ENCODE measurements around the gene PTPN21.

DNA sequence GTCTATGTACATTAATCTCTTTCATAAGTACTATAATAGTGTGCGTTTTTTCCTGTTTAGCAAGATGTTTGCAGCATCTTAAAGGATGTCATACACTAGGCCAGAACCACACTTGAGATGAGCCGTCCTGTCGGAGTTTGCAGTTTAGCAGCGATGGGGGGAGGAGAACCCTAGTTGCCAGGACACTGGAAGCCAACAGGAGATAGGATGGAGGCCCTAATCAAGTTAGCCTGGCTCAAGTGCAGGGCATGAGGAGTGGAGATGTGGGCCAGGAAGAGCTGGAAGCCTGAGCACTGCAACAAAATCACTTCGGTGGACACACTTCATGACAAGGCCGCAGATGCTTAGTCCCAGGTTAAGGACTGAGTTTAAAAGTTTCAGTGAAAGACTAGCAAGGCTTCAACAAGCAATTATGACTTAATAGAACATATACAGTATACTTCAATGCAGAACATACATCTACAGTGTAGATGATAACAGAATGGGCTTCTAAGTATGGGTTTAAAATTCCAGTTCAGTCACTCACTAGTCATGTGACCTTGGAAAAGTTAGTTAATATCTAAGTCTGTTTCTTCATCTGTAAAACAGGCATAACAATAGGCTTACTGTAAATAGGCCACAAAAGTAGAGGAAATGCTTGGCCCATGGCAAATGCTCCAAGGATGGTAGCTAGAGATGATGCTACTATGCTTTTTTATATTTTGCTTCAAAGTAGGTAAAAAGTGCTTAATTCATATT, 77.1 kb downstream of the PTPN21 start:
- no peak for TF ChIP-seq EP300 (IDR thresholded peaks at IDR 0.05)
- TF ChIP-seq, protein P1, sequence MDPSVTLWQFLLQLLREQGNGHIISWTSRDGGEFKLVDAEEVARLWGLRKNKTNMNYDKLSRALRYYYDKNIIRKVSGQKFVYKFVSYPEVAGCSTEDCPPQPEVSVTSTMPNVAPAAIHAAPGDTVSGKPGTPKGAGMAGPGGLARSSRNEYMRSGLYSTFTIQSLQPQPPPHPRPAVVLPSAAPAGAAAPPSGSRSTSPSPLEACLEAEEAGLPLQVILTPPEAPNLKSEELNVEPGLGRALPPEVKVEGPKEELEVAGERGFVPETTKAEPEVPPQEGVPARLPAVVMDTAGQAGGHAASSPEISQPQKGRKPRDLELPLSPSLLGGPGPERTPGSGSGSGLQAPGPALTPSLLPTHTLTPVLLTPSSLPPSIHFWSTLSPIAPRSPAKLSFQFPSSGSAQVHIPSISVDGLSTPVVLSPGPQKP (IDR thresholded peaks at IDR 0.05; ENCODE audit: low read depth, low read length) = no peak
- TF ChIP-seq NR3C1 (IDR thresholded peaks at IDR 0.05) = no peak
- TF ChIP-seq, protein P2, sequence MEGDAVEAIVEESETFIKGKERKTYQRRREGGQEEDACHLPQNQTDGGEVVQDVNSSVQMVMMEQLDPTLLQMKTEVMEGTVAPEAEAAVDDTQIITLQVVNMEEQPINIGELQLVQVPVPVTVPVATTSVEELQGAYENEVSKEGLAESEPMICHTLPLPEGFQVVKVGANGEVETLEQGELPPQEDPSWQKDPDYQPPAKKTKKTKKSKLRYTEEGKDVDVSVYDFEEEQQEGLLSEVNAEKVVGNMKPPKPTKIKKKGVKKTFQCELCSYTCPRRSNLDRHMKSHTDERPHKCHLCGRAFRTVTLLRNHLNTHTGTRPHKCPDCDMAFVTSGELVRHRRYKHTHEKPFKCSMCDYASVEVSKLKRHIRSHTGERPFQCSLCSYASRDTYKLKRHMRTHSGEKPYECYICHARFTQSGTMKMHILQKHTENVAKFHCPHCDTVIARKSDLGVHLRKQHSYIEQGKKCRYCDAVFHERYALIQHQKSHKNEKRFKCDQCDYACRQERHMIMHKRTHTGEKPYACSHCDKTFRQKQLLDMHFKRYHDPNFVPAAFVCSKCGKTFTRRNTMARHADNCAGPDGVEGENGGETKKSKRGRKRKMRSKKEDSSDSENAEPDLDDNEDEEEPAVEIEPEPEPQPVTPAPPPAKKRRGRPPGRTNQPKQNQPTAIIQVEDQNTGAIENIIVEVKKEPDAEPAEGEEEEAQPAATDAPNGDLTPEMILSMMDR (IDR thresholded peaks at IDR 0.05) = no peak
- TF ChIP-seq POLR2A (IDR thresholded peaks at IDR 0.05; ENCODE audit: low read length) = no peak
- TF ChIP-seq, protein P3, sequence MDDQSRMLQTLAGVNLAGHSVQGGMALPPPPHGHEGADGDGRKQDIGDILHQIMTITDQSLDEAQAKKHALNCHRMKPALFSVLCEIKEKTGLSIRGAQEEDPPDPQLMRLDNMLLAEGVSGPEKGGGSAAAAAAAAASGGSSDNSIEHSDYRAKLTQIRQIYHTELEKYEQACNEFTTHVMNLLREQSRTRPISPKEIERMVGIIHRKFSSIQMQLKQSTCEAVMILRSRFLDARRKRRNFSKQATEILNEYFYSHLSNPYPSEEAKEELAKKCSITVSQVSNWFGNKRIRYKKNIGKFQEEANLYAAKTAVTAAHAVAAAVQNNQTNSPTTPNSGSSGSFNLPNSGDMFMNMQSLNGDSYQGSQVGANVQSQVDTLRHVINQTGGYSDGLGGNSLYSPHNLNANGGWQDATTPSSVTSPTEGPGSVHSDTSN (IDR thresholded peaks at IDR 0.05) = no peak
- no peak for TF ChIP-seq HDAC2 (IDR thresholded peaks at IDR 0.05)
- no peak for TF ChIP-seq RAD21 (conservative IDR thresholded peaks at IDR 0.05 in 1 of 2, IDR thresholded peaks at IDR 0.05 in 1 of 2)
- no peak for TF ChIP-seq RCOR1 (IDR thresholded peaks at IDR 0.05; ENCODE audit: low read depth, low read length)
